Measurements from ENCODE around the gene CACNA2D2. TPM values are rescaled to one million over a fixed set of nuclear protein-coding genes. Genes with fewer than 3 reads are reported as not detected.

Gene CACNA2D2
- total RNA-seq, 4 donors from 2014 or later = 1.1 to 2.0 (median 1.6) TPM

DNA sequence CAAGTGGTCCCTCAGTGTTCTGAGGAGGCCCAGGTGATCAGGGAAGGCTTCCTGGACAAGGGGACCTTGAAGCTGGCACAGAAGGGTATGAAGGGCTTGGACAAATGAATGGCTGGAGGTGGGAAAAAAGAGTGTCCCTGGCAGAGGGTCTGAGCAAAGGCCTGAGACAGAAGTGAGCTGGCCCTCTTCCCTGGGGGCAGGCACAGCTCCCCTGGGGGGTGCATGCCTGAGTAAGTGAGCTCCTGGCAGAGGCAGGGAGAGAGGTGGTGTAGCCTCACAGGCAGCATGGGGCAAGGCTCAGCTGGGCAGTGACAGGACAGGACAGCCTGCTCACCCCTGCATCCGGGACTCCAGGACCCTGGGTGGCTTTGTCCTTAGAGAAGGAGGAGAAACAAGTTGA, 5.4 kb upstream of the CACNA2D2 start:
- DNase-seq (ENCODE audit: low spot score in 2 of 2) = no peak
- TF ChIP-seq POLR2A (IDR thresholded peaks at IDR 0.05) = no peak
- TF ChIP-seq, protein P1, sequence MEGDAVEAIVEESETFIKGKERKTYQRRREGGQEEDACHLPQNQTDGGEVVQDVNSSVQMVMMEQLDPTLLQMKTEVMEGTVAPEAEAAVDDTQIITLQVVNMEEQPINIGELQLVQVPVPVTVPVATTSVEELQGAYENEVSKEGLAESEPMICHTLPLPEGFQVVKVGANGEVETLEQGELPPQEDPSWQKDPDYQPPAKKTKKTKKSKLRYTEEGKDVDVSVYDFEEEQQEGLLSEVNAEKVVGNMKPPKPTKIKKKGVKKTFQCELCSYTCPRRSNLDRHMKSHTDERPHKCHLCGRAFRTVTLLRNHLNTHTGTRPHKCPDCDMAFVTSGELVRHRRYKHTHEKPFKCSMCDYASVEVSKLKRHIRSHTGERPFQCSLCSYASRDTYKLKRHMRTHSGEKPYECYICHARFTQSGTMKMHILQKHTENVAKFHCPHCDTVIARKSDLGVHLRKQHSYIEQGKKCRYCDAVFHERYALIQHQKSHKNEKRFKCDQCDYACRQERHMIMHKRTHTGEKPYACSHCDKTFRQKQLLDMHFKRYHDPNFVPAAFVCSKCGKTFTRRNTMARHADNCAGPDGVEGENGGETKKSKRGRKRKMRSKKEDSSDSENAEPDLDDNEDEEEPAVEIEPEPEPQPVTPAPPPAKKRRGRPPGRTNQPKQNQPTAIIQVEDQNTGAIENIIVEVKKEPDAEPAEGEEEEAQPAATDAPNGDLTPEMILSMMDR (IDR thresholded peaks at IDR 0.05) = no peak
- WGBS, 2 donors = 73 to 90% methylated on average over 1 of the region's 1 CpG
- no peak overlapping the region for H3K4me3 ChIP-seq (ENCODE audit: low read depth, poor library complexity, severe bottlenecking)
- intact Hi-C loops (cut with DNase I; ENCODE audit: low total_unique reads) = no loop called here

DNA sequence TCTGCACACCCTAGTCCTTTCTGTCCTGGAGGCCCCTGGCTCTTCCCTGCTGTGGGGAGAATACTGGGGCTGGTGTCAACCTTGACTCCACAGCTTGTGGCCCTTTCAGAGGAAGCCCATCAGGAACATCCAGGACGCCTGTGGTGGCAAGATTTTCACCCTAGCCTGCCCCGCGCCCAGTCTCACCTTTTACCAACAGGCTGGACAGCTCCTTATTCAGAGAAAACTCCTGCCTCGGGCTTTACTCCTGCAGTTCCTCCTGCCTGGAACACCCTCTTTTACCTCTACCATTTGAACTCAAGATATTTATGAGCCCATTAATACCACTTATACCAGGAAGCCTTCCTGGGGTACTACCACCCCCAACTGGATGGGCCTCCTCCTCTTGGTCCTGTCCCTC, 2.7 kb upstream of the CACNA2D2 start:
- TF ChIP-seq POLR2A (IDR thresholded peaks at IDR 0.05) = no peak
- TF ChIP-seq, protein P1 (IDR thresholded peaks at IDR 0.05) = no peak
- intact Hi-C loops (cut with DNase I; ENCODE audit: low total_unique reads) = no loop called here
- no peak overlapping the region for H3K4me3 ChIP-seq (ENCODE audit: low read depth, poor library complexity, severe bottlenecking)
- no peak for DNase-seq (ENCODE audit: low spot score in 2 of 2)
- 90 to 93% methylated on average over 4 of the region's 4 CpGs for WGBS, 2 donors

DNA sequence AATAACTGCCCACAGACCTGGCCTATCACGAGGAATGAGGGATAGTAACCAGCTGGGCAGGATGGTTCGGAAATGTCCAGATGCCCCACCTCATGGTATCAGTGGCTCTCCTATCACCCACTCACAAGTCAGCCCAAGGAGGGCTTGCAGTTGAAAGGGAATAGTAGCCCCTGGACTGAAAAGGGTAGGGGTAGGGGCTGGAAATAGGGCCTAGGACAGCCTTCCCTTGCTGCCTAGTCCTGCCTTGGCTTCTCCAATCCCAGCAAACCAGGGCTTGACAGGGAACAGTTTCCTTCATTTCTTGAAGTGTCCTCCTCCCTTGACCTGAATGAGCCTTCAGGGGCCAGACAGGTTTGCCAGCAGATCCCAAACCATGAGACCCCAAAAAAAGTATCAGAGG, 1.2 kb upstream of the CACNA2D2 start:
- H3K4me3 ChIP-seq (ENCODE audit: low read depth, poor library complexity, severe bottlenecking) = no peak overlapping the region
- DNase-seq (ENCODE audit: low spot score in 2 of 2) = no peak
- intact Hi-C loops (cut with DNase I; ENCODE audit: low total_unique reads) = no loop called here

DNA sequence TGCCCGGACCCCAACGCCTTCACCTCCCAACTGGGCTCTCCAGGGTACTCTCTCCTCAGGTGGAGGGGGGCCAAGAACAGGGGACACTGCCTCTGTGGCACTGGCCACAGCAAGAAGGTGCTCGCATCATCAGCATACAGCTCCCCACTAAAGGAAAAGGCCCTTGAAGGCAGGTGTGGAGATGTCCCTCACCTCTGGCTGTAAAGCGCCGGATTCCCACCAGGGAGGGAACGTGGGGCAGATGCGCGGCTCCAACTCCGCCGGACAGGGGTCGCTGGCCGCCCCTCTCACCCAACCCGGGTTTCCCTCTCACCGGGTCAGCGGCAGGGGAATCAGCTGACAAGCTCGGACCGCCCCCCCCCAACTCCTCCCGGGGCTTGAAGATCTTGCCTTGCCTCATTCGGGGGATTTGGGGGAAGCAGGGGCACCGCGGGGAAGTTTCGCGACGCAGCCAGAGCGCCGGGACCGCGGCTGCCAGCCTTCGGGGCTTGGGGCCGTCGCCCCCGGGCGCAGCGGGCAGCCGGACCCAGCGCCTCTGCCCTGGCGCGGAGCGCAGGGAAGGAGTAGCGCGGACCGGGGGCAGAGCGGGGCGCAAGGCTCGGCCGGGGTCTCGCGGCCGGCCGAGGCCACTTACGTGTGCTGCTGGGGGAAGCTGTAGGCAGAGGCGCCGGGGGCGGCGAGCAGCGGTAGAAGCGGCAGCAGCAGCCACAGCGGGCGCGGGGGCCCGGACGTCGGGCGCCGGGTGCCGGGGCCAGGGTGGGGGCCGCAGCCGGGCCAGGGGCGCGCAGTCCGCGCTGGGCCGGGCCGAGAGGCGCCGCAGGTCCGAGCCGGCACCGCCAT, 630 bp downstream of the CACNA2D2 start:
- no peak for TF ChIP-seq POLR2A (IDR thresholded peaks at IDR 0.05)
- TF ChIP-seq, protein P1 (IDR thresholded peaks at IDR 0.05) = no peak
- intact Hi-C loops (cut with DNase I; ENCODE audit: low total_unique reads) = no loop called here
- peak overlapping the region; percentile 27 for H3K4me3 ChIP-seq (ENCODE audit: low read depth, poor library complexity, severe bottlenecking)
- WGBS, 2 donors = 2 to 15% methylated on average over 3 to 49 of the region's 79 CpGs
- no peak for DNase-seq (ENCODE audit: low spot score in 2 of 2)

More for the DNA sequence above, 1.2 kb upstream of the CACNA2D2 start:
- 96 to 100% methylated on average over 2 of the region's 2 CpGs for WGBS, 2 donors
- TF ChIP-seq POLR2A (IDR thresholded peaks at IDR 0.05) = no peak
- TF ChIP-seq, protein P1 (IDR thresholded peaks at IDR 0.05) = no peak

DNA sequence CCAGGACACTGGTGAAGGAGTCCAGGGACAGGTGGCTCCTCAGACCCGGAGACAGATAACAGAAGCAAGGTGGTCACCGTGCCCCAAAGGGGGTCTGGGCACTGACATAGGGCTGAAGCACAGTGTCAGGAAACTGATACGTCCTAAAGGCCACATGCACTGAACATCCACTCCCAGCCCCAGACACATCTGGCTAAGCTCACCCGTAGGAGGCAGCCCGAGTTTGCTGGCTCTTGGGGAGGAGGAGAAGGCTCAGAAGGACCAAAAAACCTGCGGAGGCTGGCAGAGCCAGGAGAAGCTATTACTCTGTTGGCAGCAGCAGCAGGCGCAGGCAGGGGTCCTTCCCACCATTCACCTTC, 1.2 kb downstream of the CACNA2D2 start:
- 20 to 26% methylated on average over 4 to 6 of the region's 7 CpGs for WGBS, 2 donors
- intact Hi-C loops (cut with DNase I; ENCODE audit: low total_unique reads) = no loop called here
- TF ChIP-seq, protein P1 (IDR thresholded peaks at IDR 0.05) = no peak
- no peak for TF ChIP-seq POLR2A (IDR thresholded peaks at IDR 0.05)
- no peak overlapping the region for H3K4me3 ChIP-seq (ENCODE audit: low read depth, poor library complexity, severe bottlenecking)
- DNase-seq (ENCODE audit: low spot score in 2 of 2) = no peak

Measured in lower leg skin (tissue), 4 donors.